Large intestine (tissue), 3 donors: ENCODE data around the gene SOX13. TPM values are rescaled to one million over a fixed set of nuclear protein-coding genes. Genes with fewer than 3 reads are reported as not detected.

Source experiments
- DNase-seq, 2 donors: peaks; one replicate each; pipeline versions ENCODE4 v3.0.0 to v3.0.0-alpha.2; 2013
- H3K27ac ChIP-seq: one replicate; pipeline ENCODE4 v1.5.1; 2013; ENCODE audit warnings: low read length
- H3K27me3 ChIP-seq: 2 replicates; pipeline ENCODE4 v1.6.1; 2013; ENCODE audit warnings: low read length; ENCODE audit not compliant: control insufficient read depth, insufficient read depth
- H3K36me3 ChIP-seq: 2 replicates; pipeline ENCODE4 v1.6.1; 2013; ENCODE audit warnings: low read length; ENCODE audit not compliant: control insufficient read depth, insufficient read depth
- H3K4me1 ChIP-seq: one replicate; pipeline ENCODE4 v1.6.1; 2013; ENCODE audit warnings: low read length; ENCODE audit not compliant: control insufficient read depth, insufficient read depth
- H3K4me3 ChIP-seq: one replicate; pipeline ENCODE4 v1.5.1; 2013; ENCODE audit warnings: low read length
- H3K9me3 ChIP-seq: one replicate; pipeline ENCODE4 v1.6.1; 2013; ENCODE audit warnings: mild to moderate bottlenecking, low read depth, low read length, moderate library complexity; ENCODE audit not compliant: control insufficient read depth
- WGBS: methylation state at CpG from one replicate; pipeline ENCODE4 v1.1.5; 2013; ENCODE audit warnings: low lambda C conversion rate; ENCODE audit not compliant: insufficient coverage; 5-methylcytosine and 5-hydroxymethylcytosine counted together
- polyA plus RNA-seq: library from polyadenylated mRNA; unstranded; fragments of 120-200 nt; gene quantifications from one replicate; pipeline ENCODE4 v1.2.1, GENCODE V29; 2013

Gene SOX13
- polyA plus RNA-seq, 1 donor: 34.0 TPM

DNA sequence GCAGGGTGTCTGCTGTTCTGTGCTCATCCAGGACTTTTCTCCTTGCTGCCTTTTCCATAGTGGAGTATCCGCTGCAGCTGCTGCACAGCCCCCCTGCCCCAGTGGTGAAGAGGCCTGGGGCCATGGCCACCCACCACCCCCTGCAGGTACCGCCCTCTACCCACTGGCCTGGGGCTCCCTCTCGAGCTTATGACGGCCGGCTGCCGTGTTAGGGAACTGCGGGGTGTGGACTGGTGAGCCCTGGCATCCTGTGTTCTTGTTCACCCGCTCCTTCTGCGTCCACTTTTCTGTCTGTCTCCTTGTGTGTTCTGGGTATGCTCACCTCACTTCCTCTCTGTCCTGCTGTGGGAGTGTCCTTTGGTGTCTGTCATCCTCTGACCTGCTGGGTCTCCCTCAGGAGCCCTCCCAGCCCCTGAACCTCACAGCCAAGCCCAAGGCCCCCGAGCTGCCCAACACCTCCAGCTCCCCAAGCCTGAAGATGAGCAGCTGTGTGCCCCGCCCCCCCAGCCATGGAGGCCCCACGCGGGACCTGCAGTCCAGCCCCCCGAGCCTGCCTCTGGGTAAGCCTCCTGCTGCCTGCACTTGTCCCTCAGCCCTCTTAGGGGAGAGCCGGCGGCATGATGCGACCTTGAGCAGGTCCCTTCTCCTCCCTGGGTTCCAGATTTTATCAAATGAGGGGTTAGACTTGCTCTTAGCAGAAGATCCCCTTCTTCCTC, 49.1 kb downstream of the SOX13 start:
- H3K4me1 ChIP-seq: peaks cover 4% of the 10 kb centered on the region
- DNase-seq: no peak
- no peak overlapping the region for H3K27ac ChIP-seq
- H3K4me3 ChIP-seq: no peak overlapping the region
- H3K36me3 ChIP-seq: peaks cover 78% of the 10 kb centered on the region
- WGBS: 80% methylated on average over 2 of the region's 17 CpGs
- H3K27me3 ChIP-seq: no peaks in the 10 kb centered on the region
- H3K9me3 ChIP-seq: no peaks in the 10 kb centered on the region

DNA sequence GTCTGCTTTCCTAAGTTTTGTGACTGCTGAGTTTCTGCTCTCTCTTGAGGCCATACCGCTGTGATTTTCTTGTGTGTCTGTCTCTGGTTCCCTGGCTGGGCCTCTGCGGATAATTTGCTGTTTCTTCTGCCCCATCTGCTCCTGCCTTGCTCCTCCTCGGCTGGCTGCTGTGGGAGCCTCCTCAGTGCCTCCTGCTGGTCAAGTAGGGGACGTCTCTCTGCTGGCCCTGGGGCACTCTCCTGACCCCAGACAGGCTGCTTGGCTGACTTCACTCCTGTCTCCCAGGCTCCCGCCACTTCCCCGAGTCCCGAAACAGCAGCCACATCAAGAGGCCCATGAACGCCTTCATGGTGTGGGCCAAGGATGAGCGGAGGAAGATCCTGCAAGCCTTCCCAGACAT, 50.5 kb downstream of the SOX13 start:
- Histone ChIP-seq H3K4me1 (peaks cover 8% of the 10 kb centered on the region), H3K9me3 (no peaks in the 10 kb centered on the region), H3K36me3 (peaks cover 73% of the 10 kb centered on the region), H3K4me3 (no peak overlapping the region), H3K27ac (no peak overlapping the region), H3K27me3 (no peaks in the 10 kb centered on the region)
- no CpG with 5 or more reads among the region's 9 CpGs for WGBS
- no peak for DNase-seq

DNA sequence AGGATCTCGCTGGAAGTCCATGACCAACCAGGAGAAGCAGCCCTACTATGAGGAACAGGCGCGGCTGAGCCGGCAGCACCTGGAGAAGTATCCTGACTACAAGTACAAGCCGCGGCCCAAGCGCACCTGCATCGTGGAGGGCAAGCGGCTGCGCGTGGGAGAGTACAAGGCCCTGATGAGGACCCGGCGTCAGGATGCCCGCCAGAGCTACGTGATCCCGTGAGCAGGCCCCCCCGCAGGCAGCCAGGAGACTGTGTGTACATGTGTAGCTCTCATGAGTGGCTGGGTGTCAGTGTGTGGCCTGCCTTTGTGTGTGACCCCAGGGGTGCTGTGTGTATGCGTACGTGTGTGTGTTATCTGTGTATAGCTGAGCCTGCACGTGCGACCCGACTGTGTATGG, 51.7 kb downstream of the SOX13 start:
- Histone ChIP-seq H3K36me3 (peaks cover 64% of the 10 kb centered on the region), H3K4me1 (peaks cover 14% of the 10 kb centered on the region), H3K27ac (no peak overlapping the region), H3K9me3 (no peaks in the 10 kb centered on the region), H3K4me3 (no peak overlapping the region), H3K27me3 (no peaks in the 10 kb centered on the region)
- no CpG with 5 or more reads among the region's 22 CpGs for WGBS
- DNase-seq: no peak

DNA sequence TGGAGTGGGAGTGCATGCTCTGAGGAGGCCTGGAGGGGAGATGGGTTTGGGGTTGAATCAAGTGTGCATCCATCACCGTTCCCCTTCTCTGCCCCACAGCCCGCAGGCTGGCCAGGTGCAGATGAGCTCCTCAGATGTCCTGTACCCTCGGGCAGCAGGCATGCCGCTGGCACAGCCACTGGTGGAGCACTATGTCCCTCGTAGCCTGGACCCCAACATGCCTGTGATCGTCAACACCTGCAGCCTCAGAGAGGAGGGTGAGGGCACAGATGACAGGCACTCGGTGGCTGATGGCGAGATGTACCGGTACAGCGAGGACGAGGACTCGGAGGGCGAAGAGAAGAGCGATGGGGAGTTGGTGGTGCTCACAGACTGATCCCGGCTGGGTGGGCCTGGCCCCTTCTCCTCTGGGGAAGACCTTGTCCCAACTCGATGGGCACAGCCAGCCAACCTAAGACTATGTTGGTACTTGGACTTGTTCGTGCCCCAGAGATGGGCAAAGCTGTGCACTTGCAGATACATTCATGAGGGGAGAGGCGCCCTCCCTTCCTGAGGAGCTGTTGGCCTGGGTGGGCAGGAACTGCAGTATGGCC, 52.9 kb downstream of the SOX13 start:
- Histone ChIP-seq H3K4me1 (peaks cover 24% of the 10 kb centered on the region), H3K9me3 (no peaks in the 10 kb centered on the region), H3K27ac (no peak overlapping the region), H3K36me3 (peaks cover 57% of the 10 kb centered on the region), H3K4me3 (no peak overlapping the region), H3K27me3 (no peaks in the 10 kb centered on the region)
- no CpG with 5 or more reads among the region's 18 CpGs for WGBS
- DNase-seq: no peak

DNA sequence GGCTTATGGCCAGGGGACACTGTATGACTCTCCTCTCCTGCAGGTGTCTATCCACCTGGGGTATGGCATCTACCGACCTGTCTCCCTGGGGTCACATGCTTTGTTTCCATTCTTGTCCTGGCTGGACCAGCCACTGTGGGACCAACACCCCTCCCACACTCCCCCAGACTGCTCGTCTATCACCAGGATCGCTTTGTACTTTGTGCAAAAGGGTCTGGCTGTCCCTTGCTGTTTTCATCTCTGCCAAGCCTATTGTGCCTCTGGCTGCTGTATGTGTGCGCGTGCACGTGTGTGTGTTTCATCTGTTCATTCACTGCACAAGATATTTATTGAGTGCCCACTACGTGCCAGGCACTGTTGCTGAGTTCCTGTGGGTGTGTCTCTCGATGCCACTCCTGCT, 53.5 kb downstream of the SOX13 start:
- Histone ChIP-seq H3K4me3 (no peak overlapping the region), H3K27ac (no peak overlapping the region), H3K36me3 (peaks cover 54% of the 10 kb centered on the region), H3K4me1 (peaks cover 27% of the 10 kb centered on the region), H3K27me3 (no peaks in the 10 kb centered on the region), H3K9me3 (no peaks in the 10 kb centered on the region)
- WGBS: no CpG with 5 or more reads among the region's 8 CpGs
- no peak for DNase-seq

DNA sequence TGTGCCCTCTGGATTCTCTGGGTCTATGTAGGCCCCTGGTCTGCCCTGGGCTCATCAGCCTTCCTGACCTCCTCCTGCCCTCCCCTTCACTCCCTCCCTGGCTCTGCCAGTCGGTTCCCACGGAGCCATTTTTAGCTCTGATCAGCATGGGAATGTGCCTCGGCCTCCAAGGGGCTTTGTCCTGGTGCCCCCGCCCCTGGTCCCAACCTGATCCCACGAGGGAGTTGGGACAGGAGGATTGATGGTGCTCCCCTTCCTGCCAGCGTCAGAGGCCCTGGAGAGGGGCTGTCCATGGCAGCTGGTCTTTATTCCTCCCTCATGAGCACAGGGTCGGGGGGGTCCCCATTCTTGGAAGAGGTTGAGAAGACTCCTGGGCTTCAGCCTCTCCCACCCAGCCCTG, 54.0 kb downstream of the SOX13 start:
- no peaks in the 10 kb centered on the region for H3K27me3 ChIP-seq
- H3K27ac ChIP-seq: no peak overlapping the region
- peaks cover 51% of the 10 kb centered on the region for H3K36me3 ChIP-seq
- no peaks in the 10 kb centered on the region for H3K9me3 ChIP-seq
- DNase-seq: no peak
- whole genome bisulfite sequencing: no CpG with 5 or more reads among the region's 7 CpGs
- H3K4me3 ChIP-seq: no peak overlapping the region
- peaks cover 27% of the 10 kb centered on the region for H3K4me1 ChIP-seq

DNA sequence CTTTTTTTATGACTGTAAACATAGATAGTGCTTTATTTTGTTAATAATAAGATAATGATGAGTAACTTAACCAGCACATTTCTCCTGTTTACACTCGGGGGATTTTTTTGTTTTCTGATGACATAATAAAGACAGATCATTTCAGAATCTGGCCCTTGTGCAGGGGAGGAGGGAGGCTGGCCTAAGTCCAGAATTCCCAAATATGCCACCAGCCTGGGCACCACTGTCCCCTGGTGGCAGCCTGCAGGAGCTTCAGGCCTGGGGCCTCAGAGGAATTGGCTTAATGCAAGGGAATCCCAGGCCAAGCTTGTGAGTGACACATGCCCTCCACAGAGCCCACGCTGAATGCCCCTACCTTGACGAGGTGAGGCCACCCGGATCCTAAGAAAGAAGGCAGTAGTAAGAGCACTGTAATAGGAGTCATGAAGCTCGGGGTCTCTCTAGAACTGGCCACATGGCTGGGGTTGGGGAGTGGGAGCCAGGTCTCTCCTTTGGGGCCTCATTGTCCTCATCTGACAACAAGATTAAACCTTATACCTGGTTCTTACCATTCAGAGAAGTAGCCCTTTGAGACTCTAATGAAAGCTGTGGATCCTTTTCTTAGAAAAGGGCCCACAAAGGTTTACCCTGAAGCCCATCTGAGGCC, 54.8 kb downstream of the SOX13 start:
- Histone ChIP-seq H3K4me1 (peaks cover 27% of the 10 kb centered on the region), H3K9me3 (no peaks in the 10 kb centered on the region), H3K36me3 (peaks cover 44% of the 10 kb centered on the region), H3K27ac (no peak overlapping the region), H3K27me3 (no peaks in the 10 kb centered on the region), H3K4me3 (no peak overlapping the region)
- DNase-seq: peak in 1 of 2 donors; percentile 35
- WGBS: 0% methylated on average over 1 of the region's 5 CpGs

DNA sequence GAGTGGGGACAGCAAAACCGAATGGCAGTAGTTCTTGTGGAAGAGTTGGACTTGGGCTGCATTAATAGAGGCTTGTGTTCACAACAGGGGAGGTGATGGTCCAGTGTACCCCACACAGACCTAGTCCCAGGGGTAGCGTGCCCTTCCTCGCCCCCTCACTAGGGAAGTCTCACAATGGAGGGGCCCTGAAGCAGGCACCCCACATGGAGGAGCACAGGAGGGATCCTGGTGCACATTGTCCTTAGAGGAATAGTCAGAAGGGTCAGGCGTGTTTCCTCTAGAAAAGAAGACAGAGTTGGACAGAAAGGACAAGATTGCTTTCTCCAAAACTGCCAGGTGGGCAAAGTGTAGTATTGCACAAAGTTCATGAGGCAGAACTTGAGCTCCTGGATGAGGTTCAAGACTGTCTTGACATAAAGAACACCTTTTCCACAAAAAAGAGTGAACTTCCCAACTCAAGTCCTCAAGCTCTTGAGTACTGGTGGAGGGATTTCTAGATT, 55.6 kb downstream of the SOX13 start:
- Histone ChIP-seq H3K27me3 (no peaks in the 10 kb centered on the region), H3K4me1 (peaks cover 27% of the 10 kb centered on the region), H3K9me3 (no peaks in the 10 kb centered on the region), H3K36me3 (peaks cover 36% of the 10 kb centered on the region), H3K4me3 (no peak overlapping the region), H3K27ac (no peak overlapping the region)
- no peak for DNase-seq
- no CpG with 5 or more reads among the region's 4 CpGs for WGBS

DNA sequence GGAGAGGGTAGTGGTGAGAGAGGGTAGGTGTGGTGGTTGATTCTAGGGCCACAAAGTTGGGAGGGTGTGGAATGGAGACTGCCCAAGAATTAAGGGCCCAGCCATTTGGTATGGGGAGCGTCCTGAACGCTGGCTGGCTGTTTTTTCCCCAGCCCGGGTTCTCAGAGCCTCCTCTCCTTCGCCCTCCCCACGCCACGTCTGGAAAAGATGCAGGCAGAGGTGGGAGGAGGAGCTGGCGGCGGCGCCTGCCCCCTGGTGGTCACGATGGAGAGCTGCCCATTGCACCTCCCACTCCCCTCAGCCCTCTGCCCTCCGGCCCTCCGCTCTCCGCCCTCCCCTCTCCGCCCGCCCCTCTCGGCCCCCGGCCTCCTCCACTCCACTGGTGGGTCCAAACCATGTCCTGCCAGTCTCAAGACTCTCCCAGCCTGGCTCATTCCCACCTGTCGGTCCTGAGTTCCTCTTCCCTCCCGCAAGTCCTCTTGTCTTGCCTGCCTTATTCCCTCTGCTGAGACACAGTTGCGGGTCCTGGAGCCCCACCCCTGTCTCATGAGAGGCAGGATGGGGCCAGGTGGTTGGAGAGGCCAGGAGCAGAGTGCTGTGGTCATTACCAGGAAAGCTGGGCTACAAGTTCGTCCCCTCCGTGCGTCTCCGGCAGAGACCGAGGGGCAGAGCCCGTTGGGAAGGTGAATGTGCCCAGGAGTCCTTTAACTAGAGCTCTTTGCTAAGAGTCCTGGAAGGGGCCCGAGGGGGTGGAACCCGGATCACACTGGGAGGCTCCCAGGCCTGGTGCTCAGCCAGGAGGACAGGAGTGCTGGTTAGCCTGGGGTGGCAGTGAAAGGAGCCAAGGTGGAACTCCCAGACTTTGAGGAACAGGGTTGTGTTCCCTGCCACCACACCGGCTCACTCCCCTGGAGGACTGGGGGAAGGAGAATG, 56.3 kb downstream of the SOX13 start:
- peaks cover 27% of the 10 kb centered on the region for H3K4me1 ChIP-seq
- peak; percentile 71 to 76 for DNase-seq
- no peaks in the 10 kb centered on the region for H3K27me3 ChIP-seq
- peak overlapping the region; percentile 48 for H3K27ac ChIP-seq
- no peaks in the 10 kb centered on the region for H3K9me3 ChIP-seq
- H3K4me3 ChIP-seq: peak overlapping the region; percentile 36
- WGBS: no CpG with 5 or more reads among the region's 29 CpGs
- H3K36me3 ChIP-seq: peaks cover 34% of the 10 kb centered on the region

DNA sequence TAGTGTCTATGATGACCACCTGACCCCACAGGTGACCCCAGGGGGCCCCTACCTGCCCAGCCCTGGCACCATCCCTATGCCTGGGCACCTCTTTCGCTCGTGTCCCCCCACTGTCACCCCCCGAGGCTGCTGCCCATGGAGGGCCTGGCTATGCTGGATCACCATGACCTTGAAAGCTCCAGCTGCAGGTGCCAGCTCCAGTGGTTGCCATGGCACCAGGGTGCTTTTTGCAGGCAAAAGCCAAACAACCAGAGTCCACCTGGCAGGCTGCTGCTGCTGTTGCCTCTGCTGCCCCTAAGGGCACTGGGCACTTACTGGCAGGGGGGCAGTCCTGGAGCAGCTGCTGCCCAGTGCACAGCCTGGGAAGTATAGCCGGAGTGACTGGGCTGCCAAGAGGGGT, 57.3 kb downstream of the SOX13 start:
- H3K36me3 ChIP-seq: peaks cover 34% of the 10 kb centered on the region
- H3K4me1 ChIP-seq: peaks cover 27% of the 10 kb centered on the region
- H3K27me3 ChIP-seq: no peaks in the 10 kb centered on the region
- DNase-seq: no peak
- no peak overlapping the region for H3K4me3 ChIP-seq
- no peaks in the 10 kb centered on the region for H3K9me3 ChIP-seq
- WGBS: no CpG with 5 or more reads among the region's 4 CpGs
- no peak overlapping the region for H3K27ac ChIP-seq
